GM12865 (cell line): ENCODE data around the gene TGFBR3L.

ENCODE experiments used
- DNase-seq: peaks from one replicate; pipeline ENCODE4 v3.0.0; 2010; ENCODE audit warnings: low read depth
- H3K4me3 ChIP-seq: 2 replicates; pipeline ENCODE4 v1.5.1; 2011; ENCODE audit warnings: mild to moderate bottlenecking, low read depth, low read length, control low read depth
- CTCF ChIP-seq: IDR thresholded peaks from 2 replicates; pipeline ENCODE4 v1.5.1; 2011; ENCODE audit warnings: low read length, control low read depth, low read depth, inconsistent platforms; ENCODE audit not compliant: insufficient read depth; ENCODE audit errors: missing control alignments

The TGFBR3L gene

GRCh38 chr19:7963566-7963965, 48.9 kb downstream of the TGFBR3L start:
- H3K4me3 ChIP-seq = no peak overlapping the region
- no peak for DNase-seq
- no peak for TF ChIP-seq CTCF

DNA sequence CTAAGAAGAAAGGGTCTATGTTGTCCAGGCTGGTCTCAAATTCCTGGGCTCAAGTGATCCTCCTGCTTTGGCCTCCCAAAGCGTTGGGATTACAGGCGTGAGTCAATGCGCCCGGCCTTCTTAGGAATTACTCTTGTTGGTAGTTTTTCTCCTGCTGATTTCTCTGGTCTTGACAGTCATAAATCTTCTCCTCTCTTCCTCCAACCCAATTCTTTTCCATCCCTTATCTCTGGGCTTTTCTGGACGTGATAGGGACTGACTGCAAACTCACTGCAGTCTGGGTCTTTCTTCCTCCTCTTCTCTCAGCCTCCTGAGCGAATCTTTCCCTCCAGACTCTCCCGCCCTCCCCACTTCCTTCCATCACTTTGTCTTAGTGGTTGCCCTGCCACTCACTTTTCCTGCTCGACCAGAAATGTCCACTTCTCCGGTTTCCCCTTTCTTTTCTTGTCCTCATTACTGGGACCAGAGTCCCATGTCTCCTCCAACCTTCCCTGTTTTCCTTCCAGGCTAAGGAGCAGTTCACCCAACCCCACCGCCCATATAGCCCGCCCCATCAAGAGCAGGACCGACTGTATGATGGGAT, 50.7 kb downstream of the TGFBR3L start:
- H3K4me3 ChIP-seq = no peak overlapping the region
- no peak for DNase-seq
- no peak for TF ChIP-seq CTCF

DNA sequence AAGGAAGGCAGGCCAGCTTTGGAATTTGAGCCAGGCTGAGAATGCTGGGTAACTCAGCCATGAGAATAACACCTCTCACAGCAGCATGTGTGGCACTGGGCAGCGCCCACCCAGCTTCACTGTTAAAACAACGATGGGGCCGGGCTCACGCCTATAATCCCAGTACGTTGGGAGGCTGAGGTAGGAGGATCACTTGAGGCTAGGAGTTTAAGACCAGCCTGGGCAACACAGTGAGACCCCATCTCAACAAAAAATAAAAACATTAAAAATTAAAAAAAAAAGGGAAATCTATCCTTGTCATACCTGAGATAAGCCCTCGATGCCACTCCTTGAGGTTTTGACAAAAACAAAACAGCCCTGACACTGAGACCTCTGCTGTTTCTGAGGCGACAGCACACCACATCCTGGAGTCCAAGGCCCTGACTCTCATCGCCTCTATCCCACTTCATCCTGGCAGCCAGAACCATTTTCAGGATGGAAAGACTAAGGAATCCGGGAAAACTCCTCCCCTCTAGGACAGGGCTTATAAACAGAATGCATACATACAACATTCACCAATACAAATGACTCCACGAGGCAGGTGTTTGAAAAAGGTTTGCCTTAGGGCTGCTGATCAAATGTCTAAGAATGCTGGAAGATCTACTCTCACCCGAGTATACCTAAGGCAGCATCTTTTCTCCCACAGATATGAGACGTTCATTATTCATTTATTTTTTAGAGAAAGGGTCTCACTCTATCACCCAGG, 51.5 kb downstream of the TGFBR3L start:
- no peak for TF ChIP-seq CTCF
- DNase-seq = no peak
- H3K4me3 ChIP-seq = no peak overlapping the region

- no peak for TF ChIP-seq CTCF
- no peak for DNase-seq
- H3K4me3 ChIP-seq = no peak overlapping the region
These were observed 53.6 kb downstream of the TGFBR3L start for GRCh38 chr19:7968008-7968795.
